Measurements from ENCODE around the gene SIRPA. TPM values are rescaled to one million over a fixed set of nuclear protein-coding genes. Genes with fewer than 3 reads are reported as not detected.

The SIRPA gene
- polyA plus RNA-seq, 1 donor (not counting 4 experiments of a cell fraction or from before 2014, with no cell fraction given), result 23.7 TPM

DNA sequence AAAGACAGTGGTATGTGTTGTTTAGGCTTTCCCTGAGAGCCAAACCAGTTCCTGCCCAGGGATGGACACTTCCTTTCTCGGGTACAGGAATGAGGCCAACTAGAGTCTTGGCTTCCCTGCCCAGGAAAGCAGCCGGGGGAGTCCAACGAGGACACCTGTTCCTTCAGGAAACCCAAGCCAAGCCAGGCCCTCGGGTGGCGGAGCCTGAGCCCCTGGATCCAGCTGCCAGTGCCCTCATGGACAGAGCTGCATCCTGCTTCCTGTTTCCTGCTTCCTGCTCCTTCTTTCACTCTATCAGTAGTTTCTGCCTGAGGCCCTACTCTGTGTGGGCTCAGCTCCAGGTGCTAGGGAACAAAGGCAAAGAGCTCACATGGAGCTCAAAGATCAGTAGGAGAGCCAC is 7.9 kb upstream of the SIRPA start:
- H3K9me1 ChIP-seq (ENCODE audit: control insufficient read depth, extremely low read depth, insufficient read depth, low read length), result no peaks in the 10 kb centered on the region
- no peak overlapping the region for H2AFZ ChIP-seq (ENCODE audit: control insufficient read depth, low read length)
- no peaks in the 10 kb centered on the region for H3K27me3 ChIP-seq (ENCODE audit: control insufficient read depth, extremely low read depth, insufficient read depth, low read length)
- H3K36me3 ChIP-seq (ENCODE audit: control insufficient read depth in 2 of 2, extremely low read depth in 1 of 2, insufficient read depth in 2 of 2, low read length in 2 of 2), result peaks cover 0 to 3% of the 10 kb centered on the region in 2 experiments
- no peak for FAIRE-seq
- dilution Hi-C loops (cut with MboI; ENCODE audit: extremely low pct_ligation_motif_present, low sequenced_read_pairs), result no loop called here
- peaks cover 25% of the 10 kb centered on the region for H3K4me1 ChIP-seq (ENCODE audit: control insufficient read depth, extremely low read depth, insufficient read depth, low read length)
- H3K9ac ChIP-seq (ENCODE audit: control insufficient read depth, extremely low read depth, insufficient read depth, low read length), result no peak overlapping the region
- no peak overlapping the region for H3K4me3 ChIP-seq (ENCODE audit: control insufficient read depth in 2 of 3, extremely low read depth in 1 of 3, insufficient read depth in 2 of 3, low read depth in 1 of 3, low read length in 3 of 3)
- H3K9me3 ChIP-seq (ENCODE audit: control insufficient read depth, low read depth, low read length), result no peaks in the 10 kb centered on the region
- no peak overlapping the region for H3K4me2 ChIP-seq (ENCODE audit: control insufficient read depth, extremely low read depth, insufficient read depth, low read depth, low read length)
- H3K27ac ChIP-seq (ENCODE audit: control insufficient read depth, insufficient read depth, low read length), result no peak overlapping the region
- H4K20me1 ChIP-seq (ENCODE audit: control insufficient read depth, extremely low read depth, insufficient read depth, low read length), result no peaks in the 10 kb centered on the region
- no peak for DNase-seq (ENCODE audit: low read depth, low spot score)
- H3K79me2 ChIP-seq (ENCODE audit: control insufficient read depth, insufficient read depth, low read length), result no peaks in the 10 kb centered on the region
- TF ChIP-seq, protein P1, sequence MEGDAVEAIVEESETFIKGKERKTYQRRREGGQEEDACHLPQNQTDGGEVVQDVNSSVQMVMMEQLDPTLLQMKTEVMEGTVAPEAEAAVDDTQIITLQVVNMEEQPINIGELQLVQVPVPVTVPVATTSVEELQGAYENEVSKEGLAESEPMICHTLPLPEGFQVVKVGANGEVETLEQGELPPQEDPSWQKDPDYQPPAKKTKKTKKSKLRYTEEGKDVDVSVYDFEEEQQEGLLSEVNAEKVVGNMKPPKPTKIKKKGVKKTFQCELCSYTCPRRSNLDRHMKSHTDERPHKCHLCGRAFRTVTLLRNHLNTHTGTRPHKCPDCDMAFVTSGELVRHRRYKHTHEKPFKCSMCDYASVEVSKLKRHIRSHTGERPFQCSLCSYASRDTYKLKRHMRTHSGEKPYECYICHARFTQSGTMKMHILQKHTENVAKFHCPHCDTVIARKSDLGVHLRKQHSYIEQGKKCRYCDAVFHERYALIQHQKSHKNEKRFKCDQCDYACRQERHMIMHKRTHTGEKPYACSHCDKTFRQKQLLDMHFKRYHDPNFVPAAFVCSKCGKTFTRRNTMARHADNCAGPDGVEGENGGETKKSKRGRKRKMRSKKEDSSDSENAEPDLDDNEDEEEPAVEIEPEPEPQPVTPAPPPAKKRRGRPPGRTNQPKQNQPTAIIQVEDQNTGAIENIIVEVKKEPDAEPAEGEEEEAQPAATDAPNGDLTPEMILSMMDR (optimal IDR thresholded peaks at IDR 0.05 in 1 of 3, IDR thresholded peaks at IDR 0.05 in 1 of 3, conservative IDR thresholded peaks at IDR 0.05 in 1 of 3; ENCODE audit: extremely low read depth in 1 of 3, insufficient read depth in 2 of 3, low read length in 3 of 3), result no peak
- TF ChIP-seq EZH2 (IDR thresholded peaks at IDR 0.05; ENCODE audit: low read length), result no peak

DNA sequence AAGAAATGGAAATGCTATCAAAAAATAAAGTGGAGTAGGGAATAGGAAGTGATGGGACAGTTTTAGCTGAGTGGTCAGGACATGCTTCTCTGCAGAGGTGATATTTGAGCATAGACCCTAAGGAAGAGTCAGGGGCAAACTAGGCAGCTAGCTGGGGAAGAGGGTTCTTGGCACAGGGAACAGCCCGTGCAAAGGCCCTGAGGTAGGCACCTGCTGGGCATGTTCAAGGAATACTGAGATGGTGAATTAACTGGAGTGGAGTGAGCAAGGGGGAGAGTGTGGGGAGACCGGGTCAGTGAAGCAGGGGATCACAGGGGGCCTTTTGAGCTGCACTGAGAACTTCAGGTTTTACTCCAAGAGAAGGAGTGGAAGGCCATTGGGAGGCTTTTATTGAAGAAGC is 7.5 kb upstream of the SIRPA start:
- Histone ChIP-seq H3K4me3 (ENCODE audit: control insufficient read depth in 2 of 3, extremely low read depth in 1 of 3, insufficient read depth in 2 of 3, low read depth in 1 of 3, low read length in 3 of 3) (no peak overlapping the region), H3K9me3 (ENCODE audit: control insufficient read depth, low read depth, low read length) (no peaks in the 10 kb centered on the region), H3K36me3 (ENCODE audit: control insufficient read depth in 2 of 2, extremely low read depth in 1 of 2, insufficient read depth in 2 of 2, low read length in 2 of 2) (peaks cover 0 to 3% of the 10 kb centered on the region in 2 experiments), H2AFZ (ENCODE audit: control insufficient read depth, low read length) (no peak overlapping the region), H3K4me2 (ENCODE audit: control insufficient read depth, extremely low read depth, insufficient read depth, low read depth, low read length) (no peak overlapping the region), H3K4me1 (ENCODE audit: control insufficient read depth, extremely low read depth, insufficient read depth, low read length) (peaks cover 25% of the 10 kb centered on the region), H3K27ac (ENCODE audit: control insufficient read depth, insufficient read depth, low read length) (no peak overlapping the region), H4K20me1 (ENCODE audit: control insufficient read depth, extremely low read depth, insufficient read depth, low read length) (no peaks in the 10 kb centered on the region), H3K9me1 (ENCODE audit: control insufficient read depth, extremely low read depth, insufficient read depth, low read length) (no peaks in the 10 kb centered on the region), H3K9ac (ENCODE audit: control insufficient read depth, extremely low read depth, insufficient read depth, low read length) (no peak overlapping the region), H3K79me2 (ENCODE audit: control insufficient read depth, insufficient read depth, low read length) (no peaks in the 10 kb centered on the region), H3K27me3 (ENCODE audit: control insufficient read depth, extremely low read depth, insufficient read depth, low read length) (no peaks in the 10 kb centered on the region)
- FAIRE-seq (no peak), DNase-seq (ENCODE audit: low read depth, low spot score) (no peak)
- TF ChIP-seq, protein P1 (optimal IDR thresholded peaks at IDR 0.05 in 1 of 3, IDR thresholded peaks at IDR 0.05 in 1 of 3, conservative IDR thresholded peaks at IDR 0.05 in 1 of 3; ENCODE audit: extremely low read depth in 1 of 3, insufficient read depth in 2 of 3, low read length in 3 of 3), result no peak
- TF ChIP-seq EZH2 (IDR thresholded peaks at IDR 0.05; ENCODE audit: low read length), result no peak
- dilution Hi-C loops (cut with MboI; ENCODE audit: extremely low pct_ligation_motif_present, low sequenced_read_pairs), result no loop called here
